ENCODE data around the gene LONRF2.
"Not testable (repeated sequence)": the region's sequence is repeated elsewhere in the genome, so short reads cannot be mapped to it uniquely, and the experiment has no call there.

The LONRF2 gene

GRCh38 chr2:100321866-100322820 is at the start of gene LONRF2:
Gene LONRF2 (minus strand): TSS chr2:100322501. CDS start chr2:100322093, 408 bp downstream.
- no peak for DNase-seq

GRCh38 chr2:100367163-100367562 is 44.9 kb upstream of the LONRF2 start:
- DNase-seq = no peak

DNA sequence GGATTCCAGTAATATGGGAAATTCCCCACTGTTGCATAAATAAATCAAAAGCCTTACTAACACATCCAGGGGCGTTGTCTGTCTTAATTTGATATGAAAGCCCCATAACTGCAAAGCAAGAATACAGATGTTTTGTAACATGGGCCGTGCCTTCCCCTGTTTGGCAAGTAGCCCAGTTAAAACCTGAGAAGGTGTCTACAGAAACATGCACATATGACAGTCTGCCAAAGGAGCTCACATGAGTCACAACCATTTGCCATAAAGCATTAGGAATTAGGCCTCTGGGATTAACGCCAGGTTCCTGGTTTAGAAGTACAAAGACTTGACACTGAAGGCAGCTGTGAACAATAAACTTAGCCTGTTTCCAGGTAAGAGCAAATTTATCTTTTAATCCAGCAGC is 43.1 kb upstream of the LONRF2 start:
- DNase-seq = no peak

- DNase-seq = not testable (repeated sequence)
Observed at GRCh38 chr2:100362269-100362668, 40.0 kb upstream of the LONRF2 start.

GRCh38 chr2:100359576-100359975 is 37.3 kb upstream of the LONRF2 start:
- DNase-seq = no peak

GRCh38 chr2:100358554-100358953 is 36.3 kb upstream of the LONRF2 start:
- DNase-seq = no peak

GRCh38 chr2:100352521-100352920 is 30.2 kb upstream of the LONRF2 start:
- DNase-seq = no peak

- no peak for DNase-seq
Observed at GRCh38 chr2:100350661-100351185, 28.4 kb upstream of the LONRF2 start.

DNA sequence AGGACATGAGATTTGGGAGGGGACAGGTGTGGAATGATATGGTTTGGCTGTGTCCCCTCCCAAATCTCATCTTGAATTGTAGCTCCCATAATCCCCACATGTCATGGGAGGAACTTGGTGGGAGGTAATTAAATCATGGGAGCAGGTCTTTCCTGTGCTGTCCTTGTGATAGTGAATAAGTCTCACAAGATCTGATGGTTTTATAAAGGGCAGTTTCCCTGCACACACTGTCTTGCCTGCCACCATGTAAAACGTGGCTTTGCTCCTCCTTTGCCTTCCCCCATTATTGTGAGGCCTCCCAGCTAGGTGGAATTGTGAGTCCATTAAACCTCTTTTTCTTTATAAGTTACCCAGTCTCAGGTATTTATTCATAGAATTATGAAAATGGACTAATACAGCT is 22.8 kb upstream of the LONRF2 start:
- not testable (repeated sequence) for DNase-seq

- no peak for DNase-seq
Observed at GRCh38 chr2:100344433-100344832, 22.1 kb upstream of the LONRF2 start.

DNA sequence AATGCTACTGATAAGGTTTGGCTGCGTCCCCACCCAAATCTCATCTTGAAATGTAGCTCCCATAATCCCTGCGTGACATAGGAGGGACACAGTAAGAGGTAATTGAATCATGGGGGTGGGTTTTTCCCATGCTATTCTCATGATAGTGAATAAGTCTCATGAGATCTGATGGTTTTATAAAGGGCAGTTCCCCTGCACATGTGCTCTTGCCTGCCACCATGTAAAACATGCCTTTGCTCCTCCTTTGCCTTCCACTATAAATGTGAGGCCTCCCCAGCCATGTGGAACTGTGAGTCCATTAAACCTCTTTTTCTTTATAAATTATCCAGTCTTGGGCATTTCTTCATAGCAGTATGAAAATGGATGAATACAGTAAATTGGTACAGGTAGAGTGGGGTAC is 20.2 kb upstream of the LONRF2 start:
- DNase-seq = not testable (repeated sequence)

- no peak for DNase-seq
Observed at GRCh38 chr2:100339823-100340222, 17.5 kb upstream of the LONRF2 start.

GRCh38 chr2:100334929-100335328 is 12.6 kb upstream of the LONRF2 start:
- DNase-seq = no peak

DNA sequence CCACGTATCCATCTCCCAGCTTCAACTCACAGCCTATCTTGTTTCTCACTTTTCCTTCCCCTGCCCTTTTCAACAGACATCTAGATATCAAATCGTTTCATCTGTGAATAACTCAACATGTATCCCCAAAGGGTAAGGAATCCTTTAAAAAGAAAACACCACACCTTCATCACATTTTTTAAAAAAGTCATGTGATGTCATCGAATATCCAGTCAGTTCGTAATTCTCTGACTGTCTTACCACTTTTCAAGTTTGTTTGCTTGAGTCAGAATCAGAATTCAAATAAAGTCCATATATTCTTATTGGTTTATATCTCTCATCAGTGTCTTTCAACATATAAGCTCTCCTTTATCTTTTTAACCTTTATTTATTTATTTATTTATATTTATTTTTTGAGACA is 5.4 kb upstream of the LONRF2 start:
- DNase-seq = no peak

GRCh38 chr2:100321179-100321865 is 979 bp downstream of the LONRF2 start:
- no peak for DNase-seq

DNA sequence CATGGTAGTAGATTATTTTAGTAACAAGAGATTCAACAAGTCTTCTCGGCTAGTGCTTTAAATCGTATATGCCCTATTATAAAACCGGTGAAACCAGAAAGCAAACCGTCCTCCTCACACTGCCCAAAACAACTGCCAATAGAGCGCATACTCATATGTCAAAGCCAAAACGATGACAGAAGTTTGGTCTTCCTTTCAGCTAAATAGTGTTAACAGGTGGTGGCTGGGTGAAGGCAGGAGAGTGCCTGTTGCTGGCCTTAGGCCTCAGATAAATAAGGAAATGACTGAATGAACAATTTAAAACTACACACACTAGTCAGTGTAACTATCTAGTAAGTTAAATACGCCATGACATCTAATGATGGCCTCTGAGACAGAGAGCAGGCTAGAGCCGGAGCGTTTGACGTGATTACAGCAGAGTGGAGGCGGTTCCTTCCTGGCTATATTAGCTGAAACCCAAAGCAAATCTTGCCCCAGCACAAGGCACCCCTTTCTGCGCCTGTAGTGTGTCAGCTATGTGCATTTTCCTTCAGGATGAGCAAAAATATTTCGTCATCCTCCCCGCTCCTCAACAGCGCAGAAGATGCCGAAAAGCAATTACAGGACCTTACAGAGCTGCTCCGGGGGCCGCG is 1.6 kb downstream of the LONRF2 start:
- no peak for DNase-seq

DNA sequence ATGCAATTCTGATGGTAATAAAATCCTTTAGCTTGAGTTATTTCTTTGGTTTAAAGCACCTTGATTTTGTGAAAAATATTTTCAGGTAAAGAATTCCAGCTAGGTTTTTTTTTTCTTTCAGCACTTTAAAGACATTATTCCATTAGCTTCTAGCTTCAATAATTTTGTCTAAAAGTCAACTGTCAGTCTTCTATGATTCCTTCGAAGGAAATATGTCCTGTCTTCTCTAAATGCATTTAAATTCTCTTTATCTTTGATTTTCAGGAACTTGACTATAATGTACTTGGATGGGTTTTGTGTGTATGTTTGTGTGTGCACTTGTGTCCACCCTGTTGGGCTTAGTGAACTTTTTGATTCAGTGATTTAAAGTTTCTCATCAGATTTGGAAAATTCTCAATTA is 4.7 kb downstream of the LONRF2 start:
- DNase-seq = no peak

GRCh38 chr2:100309973-100310719 is 12.2 kb downstream of the LONRF2 start:
- no peak for DNase-seq

DNA sequence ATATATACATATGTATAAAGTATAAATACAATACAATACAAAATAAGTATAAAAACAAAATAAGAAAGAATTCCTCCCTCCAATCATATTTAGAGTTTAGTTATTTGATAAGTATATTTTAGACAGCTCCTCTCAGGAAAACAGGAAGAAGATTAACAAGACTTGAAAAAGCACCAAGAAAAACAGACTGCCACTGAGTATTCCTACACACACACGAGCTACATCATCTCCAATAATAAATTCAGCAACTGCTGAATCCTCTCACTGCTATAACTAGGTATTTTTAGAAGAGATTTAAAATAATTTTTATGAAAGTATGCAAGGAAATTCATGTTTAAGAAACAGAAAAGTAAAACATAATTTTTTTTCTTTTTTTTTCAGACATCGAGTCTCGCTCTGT is 13.0 kb downstream of the LONRF2 start:
- DNase-seq = no peak

- DNase-seq = no peak
Observed at GRCh38 chr2:100303744-100304143, 18.6 kb downstream of the LONRF2 start.

- DNase-seq = no peak
Observed at GRCh38 chr2:100302585-100302892, 19.8 kb downstream of the LONRF2 start.

GRCh38 chr2:100301881-100302584 is 20.3 kb downstream of the LONRF2 start:
- no peak for DNase-seq
